ENCODE data around the gene EPHA5.
"Not testable (repeated sequence)": the region's sequence is repeated elsewhere in the genome, so short reads cannot be mapped to it uniquely, and the experiment has no call there.

The EPHA5 gene

GRCh38 chr4:65367306-65367705 lies 303.0 kb downstream of the EPHA5 start:
- no peak for DNase-seq (ENCODE audit: low spot score)

GRCh38 chr4:65358914-65359313 lies 311.4 kb downstream of the EPHA5 start:
- DNase-seq (ENCODE audit: low spot score), result no peak

DNA sequence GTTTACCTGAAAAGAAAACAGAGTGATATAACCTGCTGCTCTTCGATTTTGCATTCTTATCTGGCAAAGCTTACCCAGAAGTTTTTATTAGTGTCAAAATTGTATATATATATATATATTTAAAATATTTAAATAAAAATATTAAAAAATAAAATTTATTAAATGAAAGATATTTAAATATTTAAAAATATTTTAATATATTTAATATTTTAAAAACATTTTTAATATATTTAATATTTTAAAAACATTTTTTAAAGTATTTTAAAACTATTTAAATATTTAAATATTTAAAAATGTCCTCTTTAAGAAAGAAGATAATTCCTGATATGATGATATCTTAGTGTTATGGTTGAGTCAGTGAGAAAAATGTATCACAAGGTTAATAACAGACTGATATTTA lies 317.2 kb downstream of the EPHA5 start:
- no peak for DNase-seq (ENCODE audit: low spot score)

- no peak for DNase-seq (ENCODE audit: low spot score)
Observed at GRCh38 chr4:65344278-65344825, 325.9 kb downstream of the EPHA5 start.

GRCh38 chr4:65343342-65343741 lies 326.9 kb downstream of the EPHA5 start:
- DNase-seq (ENCODE audit: low spot score), result no peak

DNA sequence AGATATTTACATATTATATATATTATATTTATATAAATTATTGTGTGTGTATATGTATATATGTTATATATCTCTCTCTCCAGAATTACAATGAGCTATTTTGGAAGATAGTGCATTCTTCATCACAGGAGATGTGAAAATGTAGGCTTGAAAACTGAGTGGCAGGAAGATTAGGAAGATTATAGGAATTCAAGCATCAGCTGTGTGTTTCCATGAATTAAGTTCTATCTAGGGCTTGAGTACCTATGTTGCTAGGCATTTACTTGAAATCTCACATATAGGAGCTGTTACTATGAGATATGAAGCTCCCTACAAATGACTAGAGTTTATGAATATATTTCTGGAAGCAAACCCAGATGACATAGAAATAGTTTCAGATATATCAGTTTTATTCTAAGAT lies 328.7 kb downstream of the EPHA5 start:
- no peak for DNase-seq (ENCODE audit: low spot score)

- no peak for DNase-seq (ENCODE audit: low spot score)
Observed at GRCh38 chr4:65340382-65341109, 329.7 kb downstream of the EPHA5 start.

GRCh38 chr4:65337371-65337770 lies 332.9 kb downstream of the EPHA5 start:
- no peak for DNase-seq (ENCODE audit: low spot score)

- no peak for DNase-seq (ENCODE audit: low spot score)
Observed at GRCh38 chr4:65336465-65336864, 333.8 kb downstream of the EPHA5 start.

DNA sequence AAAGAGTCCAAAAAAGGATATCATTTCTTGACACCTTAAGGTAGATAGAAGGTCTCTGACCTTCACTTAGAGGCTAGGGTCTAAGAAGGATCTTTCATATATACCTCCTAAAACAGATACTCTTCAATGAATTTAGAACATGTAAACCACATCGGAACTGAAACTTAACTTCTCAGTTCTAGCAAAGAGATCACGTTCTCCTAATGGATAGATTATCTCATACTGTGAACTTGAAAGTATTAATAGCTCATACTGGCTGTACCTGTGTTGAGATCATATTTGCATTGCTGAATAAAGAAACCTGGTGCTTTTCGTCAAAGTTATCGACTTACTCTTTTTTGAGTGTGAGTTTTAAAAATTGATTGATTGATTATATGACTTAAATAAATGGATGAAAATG lies 353.8 kb downstream of the EPHA5 start:
- no peak for DNase-seq (ENCODE audit: low spot score)

DNA sequence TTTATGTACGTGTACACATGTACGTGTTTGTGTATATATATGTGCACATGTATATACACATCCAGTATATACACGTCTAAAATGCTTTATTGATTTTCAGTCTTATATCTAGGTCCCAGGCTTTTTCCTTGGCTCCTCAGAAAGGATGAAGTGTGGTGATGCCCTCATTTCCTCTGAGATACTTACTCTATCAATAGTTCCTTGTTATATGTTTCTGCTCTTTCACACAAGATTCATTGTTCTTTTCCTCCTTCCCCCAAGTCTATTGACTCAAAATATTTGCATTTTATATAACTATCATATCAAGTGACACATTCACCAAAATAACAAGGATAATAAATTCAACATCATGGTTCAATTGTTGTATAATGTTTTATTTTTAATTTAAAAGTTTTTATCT lies 359.2 kb downstream of the EPHA5 start:
- DNase-seq (ENCODE audit: low spot score), result no peak

DNA sequence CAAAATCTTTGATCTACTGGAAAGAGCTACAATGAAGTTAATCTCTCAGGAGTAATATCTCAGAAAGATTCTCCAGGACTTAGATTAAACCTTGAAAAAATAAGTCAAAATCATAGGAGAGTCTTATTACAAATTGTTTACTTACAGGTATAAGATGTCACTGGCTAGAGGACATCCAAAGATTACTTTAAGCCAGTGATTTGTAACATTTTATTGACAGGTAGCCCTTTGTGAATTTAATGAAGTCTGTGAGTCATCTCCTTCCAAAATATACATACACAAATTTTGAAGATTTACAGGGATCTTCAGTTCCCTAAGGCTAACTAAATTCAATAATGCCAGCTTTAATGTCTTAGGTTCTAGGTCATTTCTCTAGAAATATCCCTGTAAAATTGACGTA lies 359.7 kb downstream of the EPHA5 start:
- no peak for DNase-seq (ENCODE audit: low spot score)

- not testable (repeated sequence) for DNase-seq (ENCODE audit: low spot score)
Observed at GRCh38 chr4:65308626-65309025, 361.7 kb downstream of the EPHA5 start.

DNA sequence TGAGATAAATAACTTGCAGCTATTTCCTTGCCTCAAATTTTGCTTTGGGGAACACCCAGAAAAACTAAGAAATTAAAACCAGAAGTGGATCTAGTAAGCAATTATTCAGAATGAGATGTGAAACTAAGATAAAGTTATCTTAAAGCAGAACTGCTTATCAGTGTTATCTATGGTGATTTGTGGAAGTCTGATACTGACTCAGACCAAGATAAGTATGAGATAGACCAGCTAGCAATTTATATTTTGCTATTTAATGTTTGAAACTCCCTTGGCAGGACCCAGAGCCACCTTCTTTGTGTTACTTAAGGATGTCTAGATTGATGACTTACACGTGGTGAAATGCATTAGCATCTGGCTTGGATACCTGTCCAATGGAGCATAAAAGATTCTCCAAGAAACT lies 368.1 kb downstream of the EPHA5 start:
- DNase-seq (ENCODE audit: low spot score), result no peak

DNA sequence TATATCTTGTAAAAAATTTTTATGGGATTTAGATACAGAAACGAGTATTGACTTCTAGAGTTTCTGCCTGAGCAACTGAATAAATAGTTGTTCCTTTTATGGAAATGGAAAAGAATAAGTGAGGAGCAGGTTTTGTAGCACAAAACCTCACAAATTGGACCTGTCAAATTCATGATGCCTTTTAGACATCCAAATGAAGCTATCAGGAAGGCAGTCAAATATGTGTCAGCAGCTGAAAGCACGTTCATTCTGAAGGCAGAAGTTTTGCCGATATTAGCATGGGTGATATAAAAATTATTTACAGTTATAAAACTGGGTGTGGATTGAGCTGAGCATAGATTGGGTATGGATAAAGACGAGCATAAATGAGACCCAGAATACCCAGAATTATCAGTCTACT lies 374.0 kb downstream of the EPHA5 start:
- DNase-seq (ENCODE audit: low spot score), result no peak

GRCh38 chr4:65287071-65287470 lies 383.2 kb downstream of the EPHA5 start:
- no peak for DNase-seq (ENCODE audit: low spot score)
